Measurements from ENCODE around the gene ENTHD1.
"Not testable (repeated sequence)": the region's sequence is repeated elsewhere in the genome, so short reads cannot be mapped to it uniquely, and the experiment has no call there.

The ENTHD1 gene

DNA sequence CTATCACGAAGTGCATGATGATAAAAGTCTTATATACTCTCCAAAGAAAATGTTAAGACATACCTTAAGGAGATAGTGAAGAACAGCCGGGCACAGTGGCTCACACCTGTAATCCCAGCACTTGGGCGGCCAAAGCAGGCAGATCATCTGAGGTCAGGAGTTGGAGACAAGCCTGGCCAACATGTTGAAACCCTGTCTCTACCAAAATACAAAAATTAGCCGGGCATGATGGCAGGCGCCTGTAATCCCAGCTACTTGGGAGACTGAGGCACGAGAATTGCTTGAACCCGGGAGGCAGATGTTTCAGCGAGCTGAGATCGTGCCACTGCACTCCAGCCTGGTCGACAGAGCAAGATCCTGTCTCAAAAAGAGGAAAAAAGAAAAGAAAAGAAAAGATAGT is 10.5 kb upstream of the ENTHD1 start:
- H3K4me1 ChIP-seq (ENCODE audit: control extremely low read depth in 1 of 4, control insufficient read depth in 4 of 4, insufficient read depth in 4 of 4, low read length in 3 of 4): peaks cover 13 to 29% (median 16%) of the 10 kb centered on the region in 4 experiments
- DNase-seq; H3K36me3 ChIP-seq (ENCODE audit: control insufficient read depth in 4 of 4, insufficient read depth in 4 of 4, low read length in 3 of 4); H3K27me3 ChIP-seq (replicated peaks in 2 of 5; ENCODE audit: control insufficient read depth in 4 of 5, insufficient read depth in 5 of 5, low read length in 4 of 5); H3K9me3 ChIP-seq (ENCODE audit: control extremely low read depth in 1 of 5, control insufficient read depth in 4 of 5, insufficient read depth in 2 of 5, low read depth in 1 of 5, low read length in 4 of 5); POLR2A ChIA-PET; CTCF ChIA-PET; H3K27ac ChIP-seq (ENCODE audit: insufficient read depth in 1 of 2, low read depth in 1 of 2, low read length in 2 of 2, poor library complexity in 1 of 2, severe bottlenecking in 2 of 2); H3K4me3 ChIP-seq (ENCODE audit: control insufficient read depth in 1 of 7, extremely low read depth in 1 of 7, insufficient read depth in 4 of 7, low read depth in 2 of 7, low read length in 6 of 7): not testable (repeated sequence)
- 94% methylated on average over 8 of the region's 10 CpGs for WGBS (ENCODE audit: insufficient coverage)

DNA sequence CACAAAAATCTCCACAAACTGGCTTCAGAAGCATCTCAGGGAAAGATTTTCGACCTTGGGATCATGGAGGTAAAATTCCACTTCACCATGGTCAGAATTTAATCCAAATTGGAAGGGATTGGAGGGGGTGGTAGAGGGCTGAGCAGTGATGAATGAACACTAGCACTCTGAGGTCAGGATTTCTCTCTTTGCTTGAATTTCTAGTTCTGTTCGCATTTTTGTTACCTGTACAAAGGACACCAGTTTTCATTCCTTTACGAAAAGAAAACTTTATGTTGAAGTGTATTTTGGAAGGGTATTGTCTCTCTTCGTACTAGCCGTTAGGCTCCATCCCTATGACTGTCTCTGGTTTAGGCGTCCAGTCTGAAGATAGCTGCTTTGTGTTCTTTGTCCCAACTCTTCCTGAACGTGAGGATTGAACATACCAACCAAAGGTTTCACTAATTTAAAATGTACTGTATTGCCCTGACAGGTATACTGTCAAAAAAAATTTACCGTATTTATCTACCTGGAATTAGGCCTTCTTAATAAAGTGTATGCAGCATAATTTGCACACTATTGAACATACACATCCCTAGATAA is 8.1 kb upstream of the ENTHD1 start:
- 100% methylated on average over 5 of the region's 8 CpGs for WGBS (ENCODE audit: insufficient coverage)

DNA sequence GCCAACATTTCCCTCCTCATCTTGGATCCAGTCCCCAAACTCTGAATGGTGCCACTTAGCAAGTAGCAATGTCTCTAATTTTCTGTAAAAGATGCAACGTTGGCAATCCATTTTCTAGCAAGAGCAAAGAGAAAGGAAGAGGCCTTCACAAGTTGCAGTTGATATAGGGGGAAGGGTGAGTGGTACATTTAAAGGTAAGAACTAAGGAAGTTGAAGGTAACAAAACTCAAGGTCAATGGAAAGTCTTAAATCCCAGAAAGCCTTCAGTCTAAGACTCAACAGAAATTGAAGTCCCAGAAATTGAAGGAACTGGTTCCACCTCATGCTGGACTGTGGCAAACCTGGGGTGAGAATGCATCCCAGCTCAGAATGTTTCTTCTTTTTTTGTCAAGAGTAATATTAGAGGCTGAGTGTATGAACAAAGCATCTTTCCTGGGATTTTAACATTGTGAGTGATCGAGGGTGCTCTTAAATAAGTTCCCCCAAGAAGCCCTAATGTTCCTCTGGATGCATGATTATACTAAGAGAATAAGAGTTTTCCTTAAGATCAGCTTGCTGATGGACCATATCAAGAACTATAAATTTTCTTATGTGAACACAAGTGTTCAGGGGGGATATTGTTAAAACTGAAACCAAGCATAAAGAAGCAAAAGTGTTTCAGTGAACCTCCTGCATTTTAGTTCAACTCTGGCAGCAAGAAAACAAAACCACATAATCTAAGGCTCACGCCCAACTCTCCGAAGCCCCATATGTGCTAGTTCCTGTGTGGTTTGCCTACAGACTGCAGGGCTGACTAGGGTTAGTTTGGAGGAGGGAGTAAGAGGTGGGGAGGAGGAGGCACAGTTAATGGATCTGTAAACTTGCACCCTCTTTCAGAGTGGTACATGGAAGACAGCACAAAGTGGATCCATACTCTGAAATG is 7.0 kb upstream of the ENTHD1 start, which contains the start of gene GRAP2:
TSS of gene GRAP2 (plus strand) at position 779 of the 922 bp plus-strand sequence. CDS start 46,023 bp downstream, outside the sequence.
- WGBS (ENCODE audit: insufficient coverage): 53% methylated on average over 2 of the region's 4 CpGs
- Histone ChIP-seq H3K4me3 (ENCODE audit: control insufficient read depth in 1 of 7, extremely low read depth in 1 of 7, insufficient read depth in 4 of 7, low read depth in 2 of 7, low read length in 6 of 7) (peak within 1 kb of the TSS in 6 of 7 experiments; percentile 8 to 41 (median 38)), H3K27ac (ENCODE audit: insufficient read depth in 1 of 2, low read depth in 1 of 2, low read length in 2 of 2, poor library complexity in 1 of 2, severe bottlenecking in 2 of 2) (peak within 1 kb of the TSS in 1 of 2 experiments; percentile 52), H3K4me1 (ENCODE audit: control extremely low read depth in 1 of 4, control insufficient read depth in 4 of 4, insufficient read depth in 4 of 4, low read length in 3 of 4) (peaks cover 13 to 40% (median 18%) of the 10 kb centered on the region in 4 experiments), H3K9me3 (ENCODE audit: control extremely low read depth in 1 of 5, control insufficient read depth in 4 of 5, insufficient read depth in 2 of 5, low read depth in 1 of 5, low read length in 4 of 5) (no peaks in the 10 kb centered on the region), H3K36me3 (ENCODE audit: control insufficient read depth in 4 of 4, insufficient read depth in 4 of 4, low read length in 3 of 4) (no peaks in the 10 kb centered on the region), H3K27me3 (replicated peaks in 2 of 5; ENCODE audit: control insufficient read depth in 4 of 5, insufficient read depth in 5 of 5, low read length in 4 of 5) (no peaks in the 10 kb centered on the region)
- peak; percentile 29 to 82 (median 78) for DNase-seq
- ChIA-PET POLR2A (no interaction called here), CTCF (no interaction called here)

More for the DNA sequence above, 8.1 kb upstream of the ENTHD1 start:
- peak overlapping the region in 2 of 7 experiments; percentile 10 to 20 for H3K4me3 ChIP-seq (ENCODE audit: control insufficient read depth in 1 of 7, extremely low read depth in 1 of 7, insufficient read depth in 4 of 7, low read depth in 2 of 7, low read length in 6 of 7)
- DNase-seq: no peak
- CTCF ChIA-PET: no interaction called here
- no peaks in the 10 kb centered on the region for H3K9me3 ChIP-seq (ENCODE audit: control extremely low read depth in 1 of 5, control insufficient read depth in 4 of 5, insufficient read depth in 2 of 5, low read depth in 1 of 5, low read length in 4 of 5)
- no peaks in the 10 kb centered on the region for H3K27me3 ChIP-seq (replicated peaks in 2 of 5; ENCODE audit: control insufficient read depth in 4 of 5, insufficient read depth in 5 of 5, low read length in 4 of 5)
- H3K27ac ChIP-seq (ENCODE audit: insufficient read depth in 1 of 2, low read depth in 1 of 2, low read length in 2 of 2, poor library complexity in 1 of 2, severe bottlenecking in 2 of 2): peak overlapping the region in 1 of 2 experiments; percentile 52
- H3K4me1 ChIP-seq (ENCODE audit: control extremely low read depth in 1 of 4, control insufficient read depth in 4 of 4, insufficient read depth in 4 of 4, low read length in 3 of 4): peaks cover 13 to 40% (median 18%) of the 10 kb centered on the region in 4 experiments
- no peaks in the 10 kb centered on the region for H3K36me3 ChIP-seq (ENCODE audit: control insufficient read depth in 4 of 4, insufficient read depth in 4 of 4, low read length in 3 of 4)
- POLR2A ChIA-PET: no interaction called here

DNA sequence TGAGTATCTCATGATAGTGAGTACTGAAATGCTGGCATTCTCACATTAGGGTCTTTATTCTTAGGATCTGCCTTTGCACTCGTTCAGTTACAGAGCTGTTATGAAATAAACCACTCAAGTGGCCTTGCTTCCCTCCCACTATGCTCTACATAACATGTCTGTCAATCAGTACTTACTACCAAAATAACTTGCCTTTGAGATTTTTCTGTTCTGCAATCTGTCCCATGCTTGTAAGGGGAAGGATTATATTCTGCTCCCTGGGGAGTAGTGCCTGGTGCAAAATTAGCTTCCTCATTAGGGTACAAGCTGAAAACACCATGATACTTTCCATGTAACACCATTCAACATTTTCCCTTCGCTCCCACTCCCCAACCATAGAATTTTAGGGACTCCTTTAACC is 5.4 kb upstream of the ENTHD1 start:
- H3K27ac ChIP-seq (ENCODE audit: insufficient read depth in 1 of 2, low read depth in 1 of 2, low read length in 2 of 2, poor library complexity in 1 of 2, severe bottlenecking in 2 of 2): no peak overlapping the region
- H3K4me1 ChIP-seq (ENCODE audit: control extremely low read depth in 1 of 4, control insufficient read depth in 4 of 4, insufficient read depth in 4 of 4, low read length in 3 of 4): peaks cover 13 to 40% (median 18%) of the 10 kb centered on the region in 4 experiments
- no peaks in the 10 kb centered on the region for H3K36me3 ChIP-seq (ENCODE audit: control insufficient read depth in 4 of 4, insufficient read depth in 4 of 4, low read length in 3 of 4)
- no peaks in the 10 kb centered on the region for H3K9me3 ChIP-seq (ENCODE audit: control extremely low read depth in 1 of 5, control insufficient read depth in 4 of 5, insufficient read depth in 2 of 5, low read depth in 1 of 5, low read length in 4 of 5)
- CTCF ChIA-PET: interaction anchor here (0.5 to 1.2 kb wide), 3 partner anchors 29 to 123 kb away, joined by 3 read pairs; no protein-coding TSS in a partner anchor
- peak in 2 of 3 donors; percentile 28 to 29 for DNase-seq
- WGBS (ENCODE audit: insufficient coverage): 72% methylated on average over 2 of the region's 2 CpGs
- no peak overlapping the region for H3K4me3 ChIP-seq (ENCODE audit: control insufficient read depth in 1 of 7, extremely low read depth in 1 of 7, insufficient read depth in 4 of 7, low read depth in 2 of 7, low read length in 6 of 7)
- POLR2A ChIA-PET: no interaction called here
- H3K27me3 ChIP-seq (replicated peaks in 2 of 5; ENCODE audit: control insufficient read depth in 4 of 5, insufficient read depth in 5 of 5, low read length in 4 of 5): no peaks in the 10 kb centered on the region

DNA sequence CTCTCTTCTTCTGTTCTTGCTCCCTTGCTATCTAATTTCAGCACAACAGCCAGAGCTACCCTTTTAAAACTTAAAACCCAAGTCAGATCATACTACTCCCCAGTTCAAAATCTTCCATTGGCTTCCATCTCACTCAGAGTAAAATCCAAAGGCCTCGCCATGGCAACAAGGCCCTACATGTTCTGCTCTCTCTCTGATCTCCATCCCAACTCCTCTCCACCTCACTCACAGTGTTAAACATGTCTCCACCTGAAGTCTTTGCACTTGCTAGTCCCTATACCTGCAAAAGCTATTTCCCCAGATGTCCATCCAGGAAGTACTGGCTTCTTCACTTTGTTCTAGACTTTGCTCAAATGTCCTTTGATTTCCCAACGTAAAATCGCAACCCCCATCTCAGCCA is 4.3 kb upstream of the ENTHD1 start:
- WGBS (ENCODE audit: insufficient coverage): 88% methylated on average over 3 of the region's 3 CpGs
- Histone ChIP-seq H3K27ac (ENCODE audit: insufficient read depth in 1 of 2, low read depth in 1 of 2, low read length in 2 of 2, poor library complexity in 1 of 2, severe bottlenecking in 2 of 2) (no peak overlapping the region), H3K27me3 (replicated peaks in 2 of 5; ENCODE audit: control insufficient read depth in 4 of 5, insufficient read depth in 5 of 5, low read length in 4 of 5) (no peaks in the 10 kb centered on the region), H3K4me3 (ENCODE audit: control insufficient read depth in 1 of 7, extremely low read depth in 1 of 7, insufficient read depth in 4 of 7, low read depth in 2 of 7, low read length in 6 of 7) (no peak overlapping the region), H3K9me3 (ENCODE audit: control extremely low read depth in 1 of 5, control insufficient read depth in 4 of 5, insufficient read depth in 2 of 5, low read depth in 1 of 5, low read length in 4 of 5) (no peaks in the 10 kb centered on the region), H3K36me3 (ENCODE audit: control insufficient read depth in 4 of 4, insufficient read depth in 4 of 4, low read length in 3 of 4) (no peaks in the 10 kb centered on the region), H3K4me1 (ENCODE audit: control extremely low read depth in 1 of 4, control insufficient read depth in 4 of 4, insufficient read depth in 4 of 4, low read length in 3 of 4) (peaks cover 13 to 40% (median 18%) of the 10 kb centered on the region in 4 experiments)
- ChIA-PET POLR2A (no interaction called here), CTCF (no interaction called here)
- DNase-seq: no peak

DNA sequence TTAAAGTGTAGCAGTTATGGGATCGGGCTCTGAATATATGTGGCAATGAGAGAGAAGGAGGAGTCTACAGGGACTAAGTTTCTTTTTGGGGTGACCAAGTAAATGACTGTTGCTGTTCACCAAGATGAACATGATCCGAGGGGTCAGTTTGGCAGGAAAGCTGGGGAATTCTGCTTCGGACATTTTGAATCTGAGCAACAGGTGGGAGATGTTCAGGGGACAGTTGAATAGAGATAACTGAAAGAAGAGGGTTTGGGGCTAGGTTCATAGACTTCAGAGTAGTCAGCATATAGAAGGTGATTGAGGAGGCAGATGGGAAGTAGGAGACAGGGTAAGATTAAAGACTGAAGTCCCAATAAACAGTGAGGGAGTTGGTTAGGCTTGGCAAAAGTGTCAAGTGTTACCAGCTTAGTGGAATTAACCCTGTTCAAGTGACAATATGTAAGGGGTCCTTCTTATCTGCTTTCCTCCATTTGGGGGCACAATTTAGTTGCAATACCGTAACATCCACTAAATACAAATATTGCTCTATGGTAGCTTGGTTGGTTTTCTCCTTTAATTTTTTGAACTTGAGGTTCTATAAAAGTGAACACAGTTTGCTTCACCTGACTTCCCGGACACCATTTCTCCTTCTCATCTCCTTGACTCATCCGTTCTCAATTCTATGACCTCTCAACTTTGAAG is 2.9 kb upstream of the ENTHD1 start:
- H3K36me3 ChIP-seq (ENCODE audit: control insufficient read depth in 4 of 4, insufficient read depth in 4 of 4, low read length in 3 of 4): no peaks in the 10 kb centered on the region
- ChIA-PET POLR2A (no interaction called here), CTCF (interaction anchor here (2.3 kb wide), 1 partner anchor 128 kb away, joined by 10 read pairs; no protein-coding TSS in a partner anchor)
- 98% methylated on average over 5 of the region's 6 CpGs for WGBS (ENCODE audit: insufficient coverage)
- H3K27me3 ChIP-seq (replicated peaks in 2 of 5; ENCODE audit: control insufficient read depth in 4 of 5, insufficient read depth in 5 of 5, low read length in 4 of 5): no peaks in the 10 kb centered on the region
- peaks cover 13 to 40% (median 20%) of the 10 kb centered on the region in 4 experiments for H3K4me1 ChIP-seq (ENCODE audit: control extremely low read depth in 1 of 4, control insufficient read depth in 4 of 4, insufficient read depth in 4 of 4, low read length in 3 of 4)
- DNase-seq: no peak
- no peak overlapping the region for H3K4me3 ChIP-seq (ENCODE audit: control insufficient read depth in 1 of 7, extremely low read depth in 1 of 7, insufficient read depth in 4 of 7, low read depth in 2 of 7, low read length in 6 of 7)
- H3K27ac ChIP-seq (ENCODE audit: insufficient read depth in 1 of 2, low read depth in 1 of 2, low read length in 2 of 2, poor library complexity in 1 of 2, severe bottlenecking in 2 of 2): no peak overlapping the region
- no peaks in the 10 kb centered on the region for H3K9me3 ChIP-seq (ENCODE audit: control extremely low read depth in 1 of 5, control insufficient read depth in 4 of 5, insufficient read depth in 2 of 5, low read depth in 1 of 5, low read length in 4 of 5)
